Stimulated activated CD4-positive, alpha-beta T cell treated with anti-CD3 and anti-CD28 coated beads, Interleukin-12 subunit alpha, Interleukin-12 subunit beta, amount 100 ng/mL, for 24 hours (primary cell): ENCODE measurements around the gene CDCA4.

Experiments
- DNase-seq, 2 experiments: peaks; one replicate each; pipeline ENCODE4 v3.0.0-alpha.2; 2020; ENCODE audit warnings: low read depth in 2 of 2

CDCA4 gene

DNA sequence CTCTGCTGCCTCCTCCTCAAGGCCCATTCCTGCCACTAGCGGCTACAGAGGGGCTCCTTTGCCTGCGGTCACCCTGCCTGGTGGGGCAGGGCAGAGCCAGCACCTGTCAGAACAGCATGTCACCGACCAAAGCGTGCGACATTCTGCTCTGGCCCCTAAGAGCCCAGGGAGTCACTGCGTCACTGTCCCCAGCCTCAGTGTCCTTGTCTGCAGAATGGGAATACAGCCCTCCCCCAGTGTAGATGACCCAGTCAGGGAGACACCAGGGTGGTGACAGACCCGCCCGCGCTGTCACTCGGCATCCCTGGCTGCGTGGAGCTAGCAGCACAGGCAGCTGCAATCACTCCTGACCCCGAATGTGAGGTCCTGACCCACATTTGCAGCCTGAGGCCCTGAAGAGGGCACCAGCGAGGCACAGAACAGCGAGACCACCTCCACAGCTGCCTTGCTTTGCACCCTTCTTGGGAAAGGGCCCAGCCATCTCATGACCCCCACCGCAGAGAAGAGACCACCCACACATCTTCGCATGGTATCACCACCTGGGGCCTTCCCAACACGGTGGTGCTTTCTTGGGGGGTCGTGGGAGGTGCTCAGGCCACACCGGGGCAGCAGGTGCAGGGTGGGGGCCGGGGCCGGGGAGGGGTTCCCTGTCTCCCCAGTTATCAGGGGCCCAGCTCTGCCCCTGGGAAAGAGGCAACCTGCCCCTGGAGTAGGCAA, 45.2 kb downstream of the CDCA4 start:
- no peak for DNase-seq

DNA sequence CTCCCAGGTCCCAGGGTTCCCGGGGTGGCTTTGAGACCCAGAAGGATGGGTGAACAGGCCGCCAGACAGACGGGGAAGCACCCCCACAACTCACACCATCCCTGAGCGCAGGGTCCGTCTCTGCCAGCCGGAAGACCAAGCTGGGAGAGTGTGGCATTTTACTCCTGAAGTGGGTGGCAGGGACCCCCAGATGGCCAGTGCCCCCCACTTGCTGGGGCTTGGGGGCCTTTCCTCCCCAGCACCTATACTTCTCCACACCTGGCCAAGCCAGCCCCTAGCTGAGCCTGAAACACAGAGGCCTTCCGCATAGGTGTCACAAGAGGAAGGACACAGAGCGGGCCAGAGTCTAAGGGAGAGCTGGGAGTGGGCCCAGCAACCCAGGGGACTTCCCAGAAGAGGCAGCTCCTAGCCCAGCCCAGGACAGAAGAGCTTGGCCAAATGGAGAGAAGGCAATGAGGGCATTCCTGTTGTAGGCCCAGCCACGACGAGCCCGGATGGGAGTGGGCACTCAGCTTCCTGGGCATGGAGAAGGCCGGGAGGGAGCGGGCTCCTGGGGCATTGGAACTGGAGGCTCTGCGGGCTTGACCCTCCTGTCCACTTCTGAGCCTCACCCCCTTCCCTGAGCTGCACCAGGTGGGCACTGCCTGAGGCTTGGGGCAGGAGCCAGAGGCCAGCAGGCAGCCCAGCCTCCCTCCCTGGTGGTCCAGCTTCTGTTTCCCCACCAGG, 46.1 kb downstream of the CDCA4 start:
- DNase-seq = no peak

DNA sequence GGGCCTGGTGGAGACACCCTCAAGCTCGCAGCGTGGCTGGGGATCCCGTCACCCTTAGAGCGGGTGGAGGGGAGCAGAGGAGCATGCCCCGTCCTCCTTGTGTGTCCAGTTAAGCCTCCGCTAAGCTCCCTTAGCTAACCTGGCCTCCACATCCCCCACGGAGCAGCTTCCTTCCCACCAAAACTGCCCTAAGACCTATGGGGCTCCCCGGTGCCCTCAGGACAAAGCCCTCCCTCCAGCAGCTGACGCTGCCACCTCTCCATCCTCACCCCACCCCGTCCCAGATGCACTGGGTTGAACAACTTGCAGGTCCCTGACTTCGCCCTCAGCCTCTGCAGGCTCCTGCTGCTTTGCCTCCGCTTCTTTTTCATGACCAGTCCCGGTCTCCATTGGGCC, 46.7 kb downstream of the CDCA4 start:
- DNase-seq = no peak

DNA sequence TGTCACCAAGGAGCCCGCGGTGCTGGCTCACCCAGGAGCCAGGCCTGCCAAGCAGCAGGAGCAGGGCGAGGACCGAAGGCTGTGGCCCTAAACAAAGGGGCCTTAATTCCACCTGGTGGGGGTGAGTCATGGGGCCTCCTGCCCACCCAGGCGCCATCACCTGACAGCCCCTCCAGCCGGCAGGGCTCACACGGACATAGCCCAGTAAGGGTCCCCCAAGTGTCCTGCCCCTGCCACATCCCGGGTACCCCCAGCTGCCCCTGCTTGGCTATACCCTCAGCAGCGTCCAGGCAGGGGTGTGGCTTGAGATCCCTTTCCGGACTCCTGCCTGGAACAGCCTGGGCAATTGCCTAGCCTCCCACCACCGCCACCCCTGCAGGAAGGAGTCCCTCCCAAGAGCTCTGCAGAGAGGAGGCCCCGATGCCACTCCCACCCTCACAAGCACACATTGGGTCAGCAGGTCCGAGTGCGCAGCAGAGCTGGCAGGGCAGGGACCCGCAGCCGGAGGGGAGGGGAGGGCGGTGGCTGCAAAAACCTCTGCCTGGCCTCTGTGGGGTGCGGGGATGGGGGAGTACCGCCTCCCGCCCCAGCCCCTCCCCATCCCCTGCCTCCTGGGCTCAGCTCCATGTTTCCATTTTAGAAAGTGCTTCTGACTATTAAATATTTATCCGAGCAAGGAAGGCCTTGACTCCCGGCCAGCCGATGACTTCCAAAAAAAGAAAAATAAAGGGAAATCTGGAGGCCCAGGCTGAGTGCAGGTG, 47.3 kb downstream of the CDCA4 start:
- DNase-seq = no peak

DNA sequence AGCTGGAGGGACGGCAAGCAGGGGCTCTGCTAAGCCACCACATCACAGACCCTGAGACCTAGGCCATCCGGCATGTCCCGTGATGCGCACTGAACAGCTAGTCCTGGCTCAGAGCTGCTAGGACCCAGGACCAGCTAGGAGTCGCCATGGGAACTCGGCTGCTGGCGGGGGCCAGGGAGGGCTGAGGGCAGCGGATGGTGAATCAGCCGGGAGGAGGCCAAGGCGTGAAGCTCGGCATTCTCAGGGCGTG, 47.8 kb downstream of the CDCA4 start:
- DNase-seq = no peak

DNA sequence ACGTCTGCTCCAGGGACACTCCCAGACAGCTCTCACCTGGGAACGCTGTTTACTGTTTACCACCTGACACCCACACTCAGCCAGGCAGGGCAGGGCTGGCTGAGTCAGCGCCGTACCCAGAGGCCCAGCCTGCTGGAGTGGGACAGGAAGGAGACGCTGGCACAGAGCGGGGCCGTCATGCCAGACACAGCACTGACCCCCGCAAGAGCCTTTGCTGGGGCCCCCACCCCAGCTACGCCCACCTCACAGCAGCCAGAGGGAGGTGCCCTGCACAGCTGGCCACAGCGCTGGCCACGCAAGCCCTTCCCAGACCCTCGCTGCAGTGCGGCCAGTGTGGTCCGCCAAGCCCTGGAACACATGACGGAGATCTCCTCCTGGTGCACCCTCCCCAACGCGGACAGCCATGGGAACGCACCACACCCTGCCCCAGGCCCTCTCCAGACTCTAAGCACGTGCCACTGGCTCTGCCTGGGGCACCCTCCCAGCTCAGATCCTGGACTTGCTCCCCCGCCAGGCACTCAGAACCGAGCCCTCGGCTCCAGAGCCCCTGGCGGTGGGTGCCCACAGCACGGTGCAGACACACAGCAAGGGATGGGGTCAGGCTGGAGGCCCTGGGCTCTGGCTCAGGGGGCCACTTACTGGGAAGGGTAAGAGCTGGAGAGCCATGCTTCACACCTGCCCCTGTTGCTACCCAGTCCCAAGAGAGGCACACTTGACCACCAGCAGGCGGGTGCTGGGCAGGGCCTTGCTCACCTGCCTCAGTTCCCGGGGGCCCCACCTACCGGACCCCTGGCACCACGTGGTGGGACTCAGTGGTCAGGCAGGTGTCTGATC, 48.4 kb downstream of the CDCA4 start:
- DNase-seq = no peak

DNA sequence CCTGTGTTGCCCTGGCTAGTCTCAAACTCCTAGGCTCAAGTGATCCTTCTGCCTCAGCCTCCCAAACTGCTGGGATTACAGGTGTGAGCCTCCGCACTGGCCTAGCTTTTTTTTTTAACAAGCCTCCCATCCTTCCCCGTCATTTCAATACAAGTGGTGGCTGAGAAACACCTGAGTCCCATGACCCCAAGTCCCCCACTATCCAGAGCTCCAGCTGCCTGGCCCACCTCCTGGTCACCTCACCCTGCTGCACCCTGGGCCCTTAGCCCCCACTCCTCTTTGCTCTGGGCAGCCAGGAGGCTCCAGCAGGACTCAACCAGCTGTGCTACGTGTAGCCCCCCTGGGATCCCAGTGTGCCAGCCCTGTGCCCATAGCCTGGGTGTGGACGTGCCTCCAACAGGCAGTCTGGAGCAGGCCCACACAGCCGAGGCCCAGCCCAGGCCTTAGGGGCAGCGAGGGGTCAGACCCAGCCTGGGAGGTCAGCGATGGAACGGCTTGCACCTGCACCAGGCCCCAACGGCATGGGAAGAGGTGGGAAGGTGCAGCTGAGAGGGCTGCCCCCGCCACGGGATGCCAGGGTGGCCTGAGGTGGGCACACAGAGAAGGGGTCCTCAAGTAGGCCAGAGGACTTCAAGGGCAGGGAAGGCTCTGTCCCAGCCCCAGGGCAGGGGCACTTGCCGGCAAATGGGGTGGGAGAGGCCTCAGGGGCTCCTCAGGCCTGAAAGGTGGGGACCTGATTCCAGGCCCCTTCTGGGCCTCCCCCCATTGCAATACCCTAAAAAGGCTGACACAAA, 49.2 kb downstream of the CDCA4 start:
- DNase-seq = no peak

DNA sequence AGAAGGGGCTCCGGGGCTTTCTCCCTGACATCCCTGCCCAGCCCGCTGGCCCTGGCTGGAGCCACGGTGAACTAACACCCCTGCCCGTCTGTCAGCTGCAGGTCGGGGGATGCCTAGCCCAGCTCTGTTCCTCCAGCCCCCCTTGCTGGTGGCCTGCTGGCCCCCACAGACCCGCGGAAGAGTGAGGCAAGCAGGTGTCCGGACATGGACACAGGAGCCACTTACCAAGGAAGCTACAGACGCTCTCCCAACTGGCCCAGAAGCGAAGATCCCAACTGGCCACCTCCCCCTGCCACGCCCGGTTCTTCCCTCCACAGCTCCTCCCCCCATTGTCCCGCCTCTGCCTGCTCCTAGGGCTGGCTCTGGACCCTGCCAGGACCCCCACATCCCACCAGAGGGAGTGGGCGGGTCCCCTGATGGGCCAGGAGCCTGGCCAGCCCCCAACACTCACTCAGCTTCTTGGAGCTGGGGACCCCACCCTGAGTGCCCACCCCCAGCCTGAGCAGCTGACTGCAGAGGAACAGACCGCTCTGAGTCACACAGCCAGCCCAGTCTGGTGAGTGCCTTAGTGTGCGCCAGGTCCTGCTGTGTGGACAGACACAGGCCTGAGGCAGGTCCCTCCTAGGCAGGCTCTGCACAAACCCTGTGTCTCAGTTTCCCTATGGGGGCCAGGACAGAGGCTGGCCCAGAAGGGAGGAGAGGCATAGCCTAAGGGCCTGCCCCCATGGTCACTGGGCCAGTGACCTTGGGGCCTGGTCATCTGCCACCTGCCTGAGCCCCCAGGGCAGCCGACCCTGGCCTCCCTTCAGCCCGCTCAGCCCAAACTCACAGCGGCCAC, 50.4 kb downstream of the CDCA4 start:
- no peak for DNase-seq

DNA sequence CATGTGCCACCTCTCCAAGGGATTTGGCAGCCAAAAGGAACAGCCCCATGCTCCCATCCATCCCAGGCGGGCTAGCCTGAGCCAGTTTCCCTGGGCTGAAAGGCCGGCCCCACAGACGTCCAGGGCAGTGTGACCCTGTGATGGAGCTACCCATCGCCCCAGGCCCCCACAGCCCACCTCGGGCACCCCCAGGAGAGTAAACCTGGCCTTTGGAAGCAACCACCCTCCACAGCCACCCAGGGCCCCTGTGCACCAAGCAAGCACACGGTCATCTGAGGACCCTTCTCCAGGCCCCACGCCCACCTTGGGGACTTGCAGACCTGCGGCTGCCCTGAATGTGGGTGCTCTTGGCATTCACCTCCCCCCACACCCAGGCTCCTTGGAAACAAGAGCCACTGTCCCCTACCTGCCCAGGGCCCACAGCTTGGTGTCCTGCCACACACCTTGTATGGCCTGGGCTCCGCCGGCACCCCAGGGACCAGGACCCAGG, 51.1 kb downstream of the CDCA4 start:
- DNase-seq = no peak

DNA sequence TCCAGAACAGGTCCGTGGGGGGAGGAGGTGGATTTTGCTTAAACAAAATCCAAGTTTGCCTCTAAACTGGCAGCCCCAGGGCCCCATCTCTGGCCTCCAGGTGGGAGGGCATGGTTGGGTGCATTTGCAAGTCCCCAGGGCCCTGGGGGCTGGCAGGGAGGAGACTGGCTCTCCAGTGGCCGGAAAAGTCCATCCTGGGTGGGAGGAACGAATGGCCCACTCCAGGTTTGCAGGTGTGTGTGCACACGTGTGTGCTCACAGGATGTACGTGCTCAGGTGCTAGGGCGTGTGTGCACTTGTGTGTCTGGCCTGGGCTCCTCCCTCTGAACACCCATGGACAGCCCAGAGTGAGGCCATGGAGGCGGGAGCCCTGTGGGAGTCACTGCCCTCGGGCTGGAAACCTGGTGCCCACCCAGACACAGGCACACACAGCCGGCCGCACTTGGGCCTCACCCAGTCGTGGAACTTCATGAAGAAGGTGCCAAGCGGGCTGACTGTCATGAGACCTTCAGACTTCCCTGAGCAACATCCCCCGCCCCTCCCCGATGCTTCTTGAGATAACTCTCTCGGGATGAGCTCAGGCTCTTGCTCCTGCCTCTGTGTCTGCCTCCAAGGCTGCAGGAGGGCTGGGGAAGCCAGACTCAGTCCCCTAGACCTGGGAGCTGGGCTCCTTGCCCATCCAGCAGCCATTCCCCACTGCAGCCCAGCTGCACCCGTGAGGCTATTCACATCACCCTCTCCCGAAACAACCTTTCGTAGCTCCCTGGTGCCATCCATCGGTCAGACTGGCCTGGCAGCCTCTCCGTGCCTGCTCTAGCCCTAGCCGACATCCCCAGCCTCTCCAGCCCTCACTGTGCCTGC, 52.1 kb downstream of the CDCA4 start:
- DNase-seq = no peak

DNA sequence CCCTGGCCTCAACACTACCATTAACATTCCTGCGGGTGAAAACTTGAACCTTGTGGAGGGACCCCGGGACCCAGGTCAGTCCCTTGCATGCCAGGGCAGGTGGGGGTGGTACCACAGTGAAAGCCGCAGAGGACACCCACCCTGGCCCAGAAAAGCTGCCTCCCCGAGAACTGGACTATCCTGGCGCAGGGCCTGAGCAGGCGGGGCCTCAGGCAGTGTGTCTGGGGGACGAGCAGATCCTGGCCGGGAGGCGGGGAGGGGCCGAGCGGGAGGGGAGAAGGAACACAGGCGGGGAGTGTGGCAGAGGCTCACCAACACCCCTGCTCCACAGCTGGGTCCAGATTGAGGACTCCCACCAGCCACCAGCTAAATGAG, 52.7 kb downstream of the CDCA4 start:
- no peak for DNase-seq

DNA sequence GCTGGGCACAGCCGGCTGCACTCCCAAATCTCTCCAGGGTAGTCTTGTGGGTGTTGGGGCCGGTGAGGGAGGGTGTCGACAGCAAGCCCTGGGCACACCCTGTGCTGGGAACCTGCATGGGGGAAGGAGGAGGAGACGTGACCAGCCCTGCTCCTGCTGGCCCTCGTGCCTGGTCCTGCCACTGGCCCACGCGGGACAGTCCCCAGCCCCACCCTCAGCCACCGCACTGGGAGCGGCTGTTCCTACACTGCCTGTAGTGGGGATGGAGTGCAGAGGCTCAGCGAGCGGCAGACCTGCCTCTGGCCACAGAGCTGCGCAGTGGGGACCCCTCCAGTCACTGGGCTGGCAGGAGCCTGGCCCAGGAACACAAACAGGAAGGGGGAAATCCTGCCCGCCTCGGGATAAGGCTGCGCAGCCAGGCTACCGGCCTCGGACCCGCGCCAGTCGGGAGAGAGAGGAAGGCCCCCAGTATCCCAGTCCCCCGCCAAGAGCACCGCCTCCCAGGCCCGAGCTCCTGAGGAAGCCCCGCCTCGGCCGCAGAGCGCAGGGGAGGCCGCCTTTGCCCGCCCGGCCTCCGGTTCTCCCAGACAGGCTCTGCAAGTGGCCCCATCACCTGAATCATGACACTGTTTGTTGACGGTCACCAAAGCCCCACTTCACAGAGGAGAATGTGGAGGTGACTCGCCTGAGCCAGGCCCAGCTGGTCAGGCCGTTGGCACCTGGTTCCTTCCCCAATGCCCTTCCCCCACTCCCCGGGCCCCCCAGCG, 53.3 kb downstream of the CDCA4 start:
- DNase-seq = no peak

DNA sequence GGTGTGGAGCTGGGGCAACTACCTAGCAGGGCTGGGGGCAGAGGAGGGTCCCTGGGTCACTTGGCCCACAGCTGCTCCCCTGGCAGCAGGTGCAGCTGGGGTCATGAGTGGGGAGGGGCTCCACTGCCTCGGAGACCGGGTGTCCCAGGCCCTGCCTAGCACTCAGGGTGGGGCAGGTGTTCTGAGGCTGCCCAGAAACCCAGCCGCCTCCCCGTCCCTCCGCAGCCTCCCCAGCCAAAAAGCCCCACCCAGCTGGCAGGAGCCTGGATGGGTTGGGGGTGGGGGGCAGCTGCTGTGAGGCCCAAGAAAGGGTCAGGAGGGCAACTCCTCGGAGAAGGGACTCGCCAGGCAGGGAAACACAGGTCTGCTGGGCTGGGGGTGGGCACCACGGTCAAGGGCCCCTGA, 53.9 kb downstream of the CDCA4 start:
- DNase-seq = no peak

DNA sequence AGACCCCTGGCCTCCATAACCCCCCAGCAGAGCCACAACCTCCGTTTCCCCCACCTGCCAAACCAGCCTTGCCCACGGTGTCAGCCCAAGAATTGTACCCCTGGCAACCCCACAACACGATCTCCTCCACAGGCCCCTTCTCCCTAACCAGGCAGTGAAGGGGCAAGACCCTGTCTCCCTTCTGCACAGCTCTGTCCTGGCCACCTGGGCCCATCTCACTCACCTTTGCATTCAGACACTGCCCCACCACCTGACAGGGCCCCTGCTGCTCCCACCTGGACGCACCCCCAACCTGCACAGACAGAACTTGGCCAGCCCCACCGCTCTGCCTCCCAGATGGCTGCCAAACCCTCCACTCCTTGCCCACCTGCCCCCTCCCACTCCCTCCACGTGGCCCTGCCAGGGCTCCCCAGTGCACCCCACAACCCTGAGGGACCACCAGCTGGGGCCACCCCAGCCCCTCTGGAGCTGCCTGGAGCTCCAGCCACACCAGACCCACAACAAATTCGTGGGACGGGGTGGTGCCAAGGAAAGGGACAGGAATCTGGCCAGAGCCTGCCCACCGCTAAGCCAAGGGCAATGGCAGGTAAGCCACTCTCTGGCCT, 54.5 kb downstream of the CDCA4 start:
- DNase-seq = no peak

DNA sequence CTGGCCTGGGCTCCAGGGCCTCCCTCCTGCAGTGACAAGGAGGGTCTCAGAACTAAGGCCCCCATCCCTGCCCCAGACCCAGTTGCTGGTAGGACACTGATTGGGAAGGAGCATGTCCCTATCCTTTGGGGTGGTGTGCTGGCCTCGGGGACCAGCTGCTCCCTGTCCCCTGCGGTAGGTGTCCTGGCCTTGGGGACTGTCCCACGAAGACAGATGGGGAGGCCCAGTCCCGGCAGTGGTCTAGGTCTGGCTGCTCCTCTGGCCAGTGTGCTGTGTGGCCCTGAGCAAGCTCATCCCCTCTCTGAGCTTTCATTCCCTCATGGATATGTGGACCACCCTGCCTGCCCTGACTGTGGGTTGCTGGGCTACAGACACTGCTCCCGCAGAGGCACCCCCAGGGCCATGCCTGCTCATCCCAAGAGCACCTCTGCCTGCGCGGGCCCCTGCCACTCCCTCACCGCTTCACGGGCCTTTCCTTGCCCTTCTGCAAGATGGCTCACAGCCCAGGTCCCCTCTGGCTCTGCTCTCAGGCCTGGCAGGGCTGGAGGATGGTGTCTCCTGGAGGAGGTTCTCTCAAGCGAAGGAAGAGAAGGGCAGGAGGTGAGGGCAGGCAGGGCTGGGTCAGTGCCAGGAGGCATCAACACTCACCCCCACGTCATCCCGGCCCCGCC, 55.2 kb downstream of the CDCA4 start:
- no peak for DNase-seq

DNA sequence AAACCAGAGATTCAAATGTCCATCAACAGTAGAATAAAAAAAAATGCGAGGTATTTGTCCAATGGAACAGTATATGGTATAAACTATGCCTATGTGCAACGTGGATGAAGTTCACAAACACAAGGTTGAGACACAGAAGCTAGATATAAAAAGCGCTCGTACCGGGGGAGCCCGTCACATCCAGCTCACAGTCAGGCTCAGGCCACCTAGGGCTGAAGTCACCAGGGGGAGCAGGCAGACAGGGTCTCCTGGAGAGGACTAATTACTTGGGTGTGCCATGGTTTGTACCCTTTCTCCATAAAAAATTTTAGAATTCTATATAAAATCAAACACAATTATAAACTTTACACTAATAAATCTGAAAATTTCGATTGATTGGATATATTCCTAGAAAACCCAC, 56.3 kb downstream of the CDCA4 start:
- no peak for DNase-seq
